Measurements from ENCODE around the gene DPYD.

The DPYD gene

GRCh38 chr1:97646071-97646470, 274.8 kb downstream of the DPYD start:
- H3F3A ChIP-seq (ENCODE audit: insufficient read depth, low read length): no peaks in the 10 kb centered on the region
- no peak overlapping the region for H3K4me2 ChIP-seq (ENCODE audit: low read depth, low read length)
- TF ChIP-seq EZH2phosphoT487 (IDR thresholded peaks at IDR 0.05; ENCODE audit: low read length): no peak
- TF ChIP-seq CTCF (IDR thresholded peaks at IDR 0.05; ENCODE audit: low read length): no peak
- TF ChIP-seq EZH2 (optimal IDR thresholded peaks at IDR 0.05; ENCODE audit: low read depth, low read length): no peak
- no peaks in the 10 kb centered on the region for H3K9me3 ChIP-seq (replicated peaks; ENCODE audit: insufficient read depth, low read length)
- H3K79me2 ChIP-seq (ENCODE audit: low read length): no peaks in the 10 kb centered on the region
- no peaks in the 10 kb centered on the region for H3K9me2 ChIP-seq (replicated peaks; ENCODE audit: insufficient read depth, low read length)
- no peaks in the 10 kb centered on the region for H3K36me3 ChIP-seq (replicated peaks; ENCODE audit: insufficient read depth, low read length)
- no peak overlapping the region for H3K9ac ChIP-seq (ENCODE audit: low read length)
- H4K20me1 ChIP-seq (ENCODE audit: insufficient read depth, low read length): no peaks in the 10 kb centered on the region
- H3K27ac ChIP-seq (ENCODE audit: low read length): no peak overlapping the region
- H3K27me3 ChIP-seq (replicated peaks; ENCODE audit: insufficient read depth, low read length): no peaks in the 10 kb centered on the region
- H2AFZ ChIP-seq (ENCODE audit: low read length): no peak overlapping the region
- DNase-seq: no peak
- no peaks in the 10 kb centered on the region for H3K4me1 ChIP-seq (ENCODE audit: low read length)
- no peak overlapping the region for H3K4me3 ChIP-seq (ENCODE audit: low read length)

- DNase-seq: no peak
- Histone ChIP-seq H3F3A (ENCODE audit: insufficient read depth, low read length) (no peaks in the 10 kb centered on the region), H3K9ac (ENCODE audit: low read length) (no peak overlapping the region), H4K20me1 (ENCODE audit: insufficient read depth, low read length) (no peaks in the 10 kb centered on the region), H3K27me3 (replicated peaks; ENCODE audit: insufficient read depth, low read length) (no peaks in the 10 kb centered on the region), H3K4me1 (ENCODE audit: low read length) (no peaks in the 10 kb centered on the region), H2AFZ (ENCODE audit: low read length) (no peak overlapping the region), H3K27ac (ENCODE audit: low read length) (no peak overlapping the region), H3K9me2 (replicated peaks; ENCODE audit: insufficient read depth, low read length) (no peaks in the 10 kb centered on the region), H3K9me3 (replicated peaks; ENCODE audit: insufficient read depth, low read length) (no peaks in the 10 kb centered on the region), H3K36me3 (replicated peaks; ENCODE audit: insufficient read depth, low read length) (no peaks in the 10 kb centered on the region), H3K4me2 (ENCODE audit: low read depth, low read length) (no peak overlapping the region), H3K4me3 (ENCODE audit: low read length) (no peak overlapping the region), H3K79me2 (ENCODE audit: low read length) (no peaks in the 10 kb centered on the region)
- no peak for TF ChIP-seq EZH2phosphoT487 (IDR thresholded peaks at IDR 0.05; ENCODE audit: low read length)
- no peak for TF ChIP-seq CTCF (IDR thresholded peaks at IDR 0.05; ENCODE audit: low read length)
- no peak for TF ChIP-seq EZH2 (optimal IDR thresholded peaks at IDR 0.05; ENCODE audit: low read depth, low read length)
Observed at GRCh38 chr1:97640677-97641076, 280.2 kb downstream of the DPYD start.

GRCh38 chr1:97636941-97637340, 283.9 kb downstream of the DPYD start:
- H2AFZ ChIP-seq (ENCODE audit: low read length): no peak overlapping the region
- no peaks in the 10 kb centered on the region for H3K4me1 ChIP-seq (ENCODE audit: low read length)
- no peaks in the 10 kb centered on the region for H3F3A ChIP-seq (ENCODE audit: insufficient read depth, low read length)
- H3K9me2 ChIP-seq (replicated peaks; ENCODE audit: insufficient read depth, low read length): no peaks in the 10 kb centered on the region
- H3K9me3 ChIP-seq (replicated peaks; ENCODE audit: insufficient read depth, low read length): no peaks in the 10 kb centered on the region
- no peaks in the 10 kb centered on the region for H4K20me1 ChIP-seq (ENCODE audit: insufficient read depth, low read length)
- no peak overlapping the region for H3K9ac ChIP-seq (ENCODE audit: low read length)
- H3K79me2 ChIP-seq (ENCODE audit: low read length): no peaks in the 10 kb centered on the region
- TF ChIP-seq EZH2 (optimal IDR thresholded peaks at IDR 0.05; ENCODE audit: low read depth, low read length) (no peak), EZH2phosphoT487 (IDR thresholded peaks at IDR 0.05; ENCODE audit: low read length) (no peak), CTCF (IDR thresholded peaks at IDR 0.05; ENCODE audit: low read length) (no peak)
- no peak overlapping the region for H3K27ac ChIP-seq (ENCODE audit: low read length)
- H3K4me3 ChIP-seq (ENCODE audit: low read length): no peak overlapping the region
- no peaks in the 10 kb centered on the region for H3K27me3 ChIP-seq (replicated peaks; ENCODE audit: insufficient read depth, low read length)
- no peak for DNase-seq
- H3K36me3 ChIP-seq (replicated peaks; ENCODE audit: insufficient read depth, low read length): no peaks in the 10 kb centered on the region
- H3K4me2 ChIP-seq (ENCODE audit: low read depth, low read length): no peak overlapping the region
